22Rv1 (cell line): Measurements from ENCODE around the gene PLA2G12A.

Source experiments
- H3K27ac ChIP-seq: fragments of 450-650 bp; 2 replicates; pipeline ENCODE4 v1.5.1; 2017
- CTCF ChIP-seq: fragments of 450-650 bp; IDR thresholded peaks from 2 replicates; pipeline ENCODE4 v1.5.1; 2017; ENCODE audit warnings: mild to moderate bottlenecking
- ZFX ChIP-seq: fragments of 450-650 bp; IDR thresholded peaks from 2 replicates; pipeline ENCODE4 v1.6.1; 2017; ENCODE audit warnings: antibody characterized with exemption, borderline replicate concordance

PLA2G12A gene

GRCh38 chr4:109752525-109752924 lies 22.7 kb upstream of the PLA2G12A start:
- TF ChIP-seq CTCF = no peak
- no peak for TF ChIP-seq ZFX
- H3K27ac ChIP-seq = no peak overlapping the region

GRCh38 chr4:109751852-109752251 lies 22.0 kb upstream of the PLA2G12A start:
- no peak overlapping the region for H3K27ac ChIP-seq
- TF ChIP-seq ZFX = no peak
- no peak for TF ChIP-seq CTCF

- H3K27ac ChIP-seq = no peak overlapping the region
- TF ChIP-seq ZFX = no peak
- no peak for TF ChIP-seq CTCF
These were observed 20.9 kb upstream of the PLA2G12A start for GRCh38 chr4:109750652-109751244.

- H3K27ac ChIP-seq = no peak overlapping the region
- TF ChIP-seq CTCF (no peak), ZFX (no peak)
These were observed 19.7 kb upstream of the PLA2G12A start for GRCh38 chr4:109749388-109750082.

GRCh38 chr4:109748114-109748513 lies 18.2 kb upstream of the PLA2G12A start:
- no peak overlapping the region for H3K27ac ChIP-seq
- TF ChIP-seq ZFX (no peak), CTCF (no peak)

- no peak overlapping the region for H3K27ac ChIP-seq
- TF ChIP-seq ZFX (no peak), CTCF (no peak)
These were observed 16.9 kb upstream of the PLA2G12A start for GRCh38 chr4:109746728-109747127.

GRCh38 chr4:109745830-109746229 lies 16.0 kb upstream of the PLA2G12A start:
- TF ChIP-seq CTCF = no peak
- no peak for TF ChIP-seq ZFX
- H3K27ac ChIP-seq = no peak overlapping the region
